K562 (cell line): ENCODE measurements around the gene HSF4. TPM values are rescaled to one million over a fixed set of nuclear protein-coding genes. Genes with fewer than 3 reads are reported as not detected.
A peak's percentile ranks its signal among the peaks of the same experiment; 100 is the strongest.

Experiments
- ATAC-seq: fragments of 200-7000 bp; cut with Tn5 transposase; 3 replicates; pipeline ENCODE4 v1.9.1; 2020; ENCODE audit warnings: moderate library complexity
- Bru-seq: library from RNA; stranded (reverse); fragments of 400-500 nt; gene quantifications from one replicate; lab custom pipeline; 2021; lab: Mats Ljungman, UMichigan
- BruChase-seq, 2 experiments: library from RNA; stranded (reverse); fragments of 400-500 nt; gene quantifications; one replicate each; lab custom pipeline; 2021; lab: Mats Ljungman, UMichigan
- BruUV-seq: library from RNA; stranded (reverse); fragments of 400-500 nt; replicated peaks from 2 replicates; lab custom pipeline; 2021; lab: Mats Ljungman, UMichigan
- CTCF ChIA-PET: fragments of 300-600 bp; formaldehyde crosslinking; extraction: SDS; loops from one replicate; lab custom pipeline; 2021; ENCODE audit warnings: low intra/inter-chr PET ratio; lab: Yijun Ruan, JAX
- POLR2A ChIA-PET: fragments of 300-600, 350-650 bp; sonication (Branson Sonifier 250); formaldehyde crosslinking; extraction: SDS; loops from one replicate; lab custom pipeline; 2021; ENCODE audit warnings: antibody characterized with exemption, inconsistent platforms; lab: Yijun Ruan, JAX
- DNase-seq, 4 experiments: peaks; one replicate each; pipeline versions ENCODE4 v3.0.0 to v3.0.0-alpha.2; 2011 to 2018; ENCODE audit warnings: low spot score in 3 of 4, mixed read lengths in 3 of 4; ENCODE audit errors: extremely low read depth in 1 of 4
- FAIRE-seq: peaks from 2 replicates; lab custom pipeline; 2011; peaks lifted over from hg19 to GRCh38; lab: Jason Lieb, UNC
- H2AFZ ChIP-seq: 2 replicates; pipeline ENCODE4 v1.6.0; 2011; ENCODE audit warnings: low read depth, low read length, control low read depth, inconsistent platforms
- H3K27ac ChIP-seq: fragments of 200-600 bp; 3 replicates; pipeline ENCODE4 v1.8.0; 2011; ENCODE audit warnings: low read depth, mild to moderate bottlenecking, control low read depth, inconsistent platforms, low read length, moderate library complexity, mixed read lengths; ENCODE audit errors: extremely low read depth
- H3K27me3 ChIP-seq, 2 experiments: fragments of 300-600 bp in 1 of 2; 2 replicates in 1 of 2; 3 replicates in 1 of 2; pipeline versions ENCODE4 v1.6.0 to v1.8.0; 2011; ENCODE audit warnings: inconsistent platforms in 2 of 2, low read length in 2 of 2, mild to moderate bottlenecking in 1 of 2, mixed read lengths in 1 of 2, moderate library complexity in 1 of 2; ENCODE audit not compliant: control insufficient read depth in 2 of 2, insufficient read depth in 2 of 2
- H3K36me3 ChIP-seq: fragments of 300-600 bp; 3 replicates; pipeline ENCODE4 v1.8.0; 2011; ENCODE audit warnings: mild to moderate bottlenecking, low read length, inconsistent platforms; ENCODE audit not compliant: control insufficient read depth, insufficient read depth
- H3K4me1 ChIP-seq, 2 experiments: fragments of 200-600 bp in 1 of 2; replicated peaks in 1 of 2; 2 replicates in 1 of 2; 3 replicates in 1 of 2; pipeline versions ENCODE4 v1.5.1 to v1.8.0; 2011; ENCODE audit warnings: inconsistent platforms in 2 of 2, low read length in 2 of 2, mild to moderate bottlenecking in 1 of 2, mixed read lengths in 1 of 2, moderate library complexity in 1 of 2; ENCODE audit not compliant: control insufficient read depth in 2 of 2, insufficient read depth in 2 of 2
- H3K4me2 ChIP-seq: 2 replicates; pipeline ENCODE4 v1.6.1; 2011; ENCODE audit warnings: low read length, control low read depth, inconsistent platforms, mixed read lengths; ENCODE audit not compliant: insufficient read depth
- H3K4me3 ChIP-seq: fragments of 200-600 bp; sonication (generic), shearing (Covaris generic); 2 replicates; pipeline ENCODE4 v1.5.1; 2016; ENCODE audit warnings: control low read depth, inconsistent platforms
- H3K79me2 ChIP-seq: fragments of 200-600 bp; 3 replicates; pipeline ENCODE4 v1.8.0; 2011; ENCODE audit warnings: low read length, inconsistent platforms; ENCODE audit not compliant: control insufficient read depth, insufficient read depth
- H3K9ac ChIP-seq, 2 experiments: 2 replicates each; pipeline versions ENCODE4 v1.6.0 to v1.6.1; 2011; ENCODE audit warnings: low read depth in 2 of 2, low read length in 2 of 2, control low read depth in 1 of 2, inconsistent platforms in 1 of 2, mild to moderate bottlenecking in 1 of 2, mixed read lengths in 1 of 2; ENCODE audit not compliant: insufficient read depth in 1 of 2
- H3K9me1 ChIP-seq: one replicate; pipeline ENCODE4 v1.6.0; 2011; ENCODE audit warnings: inconsistent platforms, mild to moderate bottlenecking, low read length, moderate library complexity; ENCODE audit not compliant: control insufficient read depth, insufficient read depth
- H3K9me3 ChIP-seq: replicated peaks from 2 replicates; pipeline ENCODE4 v1.5.1; 2011; ENCODE audit warnings: low read depth, low read length, inconsistent platforms; ENCODE audit not compliant: control insufficient read depth, insufficient read depth
- H4K20me1 ChIP-seq: replicated peaks from 2 replicates; pipeline ENCODE4 v1.6.1; 2011; ENCODE audit warnings: low read length, inconsistent platforms, mixed read lengths; ENCODE audit not compliant: control insufficient read depth, insufficient read depth
- CXXC5 ChIP-seq: fragments of 250-450 bp; sonication (Bioruptor Pico); IDR thresholded peaks from 2 replicates; pipeline ENCODE4 v1.8.0; 2022; ENCODE audit warnings: inconsistent platforms, mild to moderate bottlenecking, moderate library complexity
- HNRNPL ChIP-seq: fragments of 200-400 bp; formaldehyde crosslinking; IDR thresholded peaks from 2 replicates; pipeline ENCODE4 v1.6.1; 2017; ENCODE audit warnings: low read depth, mild to moderate bottlenecking, low read length
- POU5F1 ChIP-seq: fragments of 150-350 bp; IDR thresholded peaks from 2 replicates; pipeline ENCODE4 v1.6.1; 2014; ENCODE audit warnings: borderline replicate concordance, low read length, low read depth, mild to moderate bottlenecking; ENCODE audit not compliant: partially characterized antibody
- TGIF2 ChIP-seq: sonication (generic); formaldehyde crosslinking; IDR thresholded peaks from 2 replicates; pipeline ENCODE4 v1.8.1; 2022; ENCODE audit warnings: mild to moderate bottlenecking, missing genetic modification reagents, moderate library complexity
- YY1 ChIP-seq, 3 experiments: IDR thresholded peaks; 2 replicates each; pipeline ENCODE4 v1.6.1; 2011; ENCODE audit warnings: low read length in 2 of 3, mild to moderate bottlenecking in 2 of 3, moderate library complexity in 2 of 3, borderline replicate concordance in 1 of 3, control low read depth in 1 of 3, low read depth in 1 of 3; ENCODE audit not compliant: insufficient read depth in 3 of 3, insufficient replicate concordance in 2 of 3, control insufficient read depth in 1 of 3, insufficient read length in 1 of 3; ENCODE audit errors: extremely low read depth in 1 of 3
- WGBS: fragments of 100-300 bp; shearing (Covaris generic); methylation state at CpG from one replicate; pipeline ENCODE4 v1.1.6; 2016; ENCODE audit warnings: low coverage, mixed read lengths; ENCODE audit not compliant: insufficient coverage; ENCODE audit errors: missing lambda C conversion rate; 5-methylcytosine and 5-hydroxymethylcytosine counted together
- in situ Hi-C: fragments of 300-500 bp; cut with MboI; formaldehyde crosslinking; loops from 4 replicates; pipeline ENCODE4 v1.15.0; 2018; ENCODE audit warnings: inconsistent platforms, mixed read lengths
- intact Hi-C: fragments of 100-400 bp; cut with micrococcal nuclease; formaldehyde crosslinking; loops from 2 replicates; pipeline ENCODE4 v1.14.2; 2022
- long read RNA-seq, 3 experiments: library from polyadenylated mRNA in 2 of 3; library from RNA in 1 of 3; unstranded in 2 of 3; stranded (forward) in 1 of 3; transcript quantifications; one replicate each; pipeline ENCODE4 v2.0.0, GENCODE V29; 2019 to 2022
- polyA minus RNA-seq, 3 experiments: library from RNA; depleted of rRNA, polyadenylated mRNA; stranded (reverse); fragments of >200 nt; gene quantifications; 2 replicates each; pipeline ENCODE4 v1.2.3, GENCODE V29; 2011
- polyA plus RNA-seq, 8 experiments: library from polyadenylated mRNA; depleted of rRNA in 4 of 8; stranded (reverse) in 5 of 8; unstranded in 3 of 8; fragments of >200 nt; fragmentation: Nextera tagmentation in 2 of 8; fragmentation: Illumina TruSeq in 1 of 8; extraction: Ambion mirVana in 2 of 8; extraction: Trizol in 1 of 8; gene quantifications; 2 replicates each; pipeline versions ENCODE4 v1.2.1 to v1.2.3, GENCODE V29; 2011 to 2014; ENCODE audit warnings: inconsistent platforms in 1 of 8, missing spikeins in 1 of 8
- total RNA-seq, 7 experiments: library from RNA; depleted of rRNA in 6 of 7; stranded (reverse); fragments of >200 nt in 6 of 7; fragmentation: Illumina TruSeq in 2 of 7; extraction: Trizol in 2 of 7; gene quantifications; 2 replicates each; pipeline versions ENCODE4 v1.2.1 to v1.2.3, GENCODE V29; 2011 to 2021; ENCODE audit warnings: low replicate concordance in 1 of 7
- TF ChIP-seq, protein P1 (sequence below): sonication (generic); formaldehyde crosslinking; IDR thresholded peaks from 2 replicates; pipeline ENCODE4 v1.4.0; 2020; ENCODE audit warnings: mild to moderate bottlenecking, missing genetic modification reagents
- TF ChIP-seq, protein P2 (sequence below), 3 experiments: IDR thresholded peaks in 2 of 3; conservative IDR thresholded peaks in 1 of 3; 2 replicates each; pipeline ENCODE4 v1.5.1; 2011 to 2012; ENCODE audit warnings: low read length in 3 of 3, mild to moderate bottlenecking in 3 of 3, control low read depth in 2 of 3, improper control_type of control experiment in 1 of 3, inconsistent platforms in 1 of 3, low read depth in 1 of 3, mixed read lengths in 1 of 3, moderate library complexity in 1 of 3; ENCODE audit not compliant: insufficient read depth in 2 of 3
- TF ChIP-seq, protein P3 (sequence below): sonication (generic); formaldehyde crosslinking; IDR thresholded peaks from 2 replicates; pipeline ENCODE4 v1.5.0; 2020; ENCODE audit warnings: missing genetic modification reagents

Gene HSF4, protein sequence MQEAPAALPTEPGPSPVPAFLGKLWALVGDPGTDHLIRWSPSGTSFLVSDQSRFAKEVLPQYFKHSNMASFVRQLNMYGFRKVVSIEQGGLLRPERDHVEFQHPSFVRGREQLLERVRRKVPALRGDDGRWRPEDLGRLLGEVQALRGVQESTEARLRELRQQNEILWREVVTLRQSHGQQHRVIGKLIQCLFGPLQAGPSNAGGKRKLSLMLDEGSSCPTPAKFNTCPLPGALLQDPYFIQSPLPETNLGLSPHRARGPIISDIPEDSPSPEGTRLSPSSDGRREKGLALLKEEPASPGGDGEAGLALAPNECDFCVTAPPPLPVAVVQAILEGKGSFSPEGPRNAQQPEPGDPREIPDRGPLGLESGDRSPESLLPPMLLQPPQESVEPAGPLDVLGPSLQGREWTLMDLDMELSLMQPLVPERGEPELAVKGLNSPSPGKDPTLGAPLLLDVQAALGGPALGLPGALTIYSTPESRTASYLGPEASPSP
- total RNA-seq (2011; cell fraction: chromatin; rRNA removed; ENCODE audit: low replicate concordance), result 143 and 358 TPM in 2 replicates
- 185 and 204 TPM in 2 replicates for total RNA-seq (2011; cell fraction: nucleolus; rRNA removed)
- 149 and 156 TPM in 2 replicates for total RNA-seq (2011; cell fraction: nucleoplasm; rRNA removed)
- total RNA-seq (2014; rRNA removed) (8.3 and 13.2 TPM in 2 replicates), total RNA-seq (2014; rRNA removed; fragmentation: Illumina TruSeq; extraction: Trizol) (3.4 and 5.3 TPM in 2 replicates), total RNA-seq (2015; rRNA removed; fragmentation: Illumina TruSeq; extraction: Trizol) (9.7 and 9.8 TPM in 2 replicates), total RNA-seq (2021) (22.6 and 25.2 TPM in 2 replicates), polyA plus RNA-seq (2011; rRNA removed) (7.3 and 19.2 TPM in 2 replicates), polyA plus RNA-seq (2014; fragmentation: Illumina TruSeq; extraction: Trizol) (9.2 and 12.8 TPM in 2 replicates), polyA plus RNA-seq (2014; fragmentation: Nextera tagmentation; extraction: Ambion mirVana) (under 1 TPM in 1 of 2 experiments, not detected in 1; 0.50 TPM), polyA plus RNA-seq (2014; rRNA removed) (21.4 and 35.4 TPM in 2 replicates), polyA minus RNA-seq (2011; rRNA and poly(A)+ RNA removed) (1.5 and 4.8 TPM in 2 replicates), Bru-seq, nascent RNA (percentile 59 among the genes with signal in this experiment), BruChase-seq, experiment 1, labeled RNA remaining after a 2-hour chase (percentile 52 among the genes with signal in this experiment), BruChase-seq, experiment 2, labeled RNA remaining after a 6-hour chase (percentile 61 among the genes with signal in this experiment)
- polyA plus RNA-seq (2011; cell fraction: cytosol; rRNA removed), result 8.5 and 10.2 TPM in 2 replicates
- 197 and 252 TPM in 2 replicates for polyA plus RNA-seq (2011; cell fraction: nucleus; rRNA removed)
- polyA plus RNA-seq (2012), result 28.8 and 44.0 TPM in 2 replicates
- 3.6 and 5.6 TPM in 2 replicates for polyA minus RNA-seq (2011; cell fraction: cytosol; rRNA and poly(A)+ RNA removed)
- polyA minus RNA-seq (2011; cell fraction: nucleus; rRNA and poly(A)+ RNA removed), result 25.0 and 38.5 TPM in 2 replicates
- long read RNA-seq, experiment 1, partial matches to known transcripts, result 3 of 4 reads
- long read RNA-seq, experiment 1, other reads (novel, unspliced or antisense), result 1 of 4 reads
- long read RNA-seq, experiment 2, partial matches to known transcripts, result 1 of 3 reads
- long read RNA-seq, experiment 2, other reads (novel, unspliced or antisense), result 2 of 3 reads
- long read RNA-seq, experiment 3, partial matches to known transcripts, result 1 of 2 reads
- long read RNA-seq, experiment 3, other reads (novel, unspliced or antisense), result 0 of 2 reads

DNA sequence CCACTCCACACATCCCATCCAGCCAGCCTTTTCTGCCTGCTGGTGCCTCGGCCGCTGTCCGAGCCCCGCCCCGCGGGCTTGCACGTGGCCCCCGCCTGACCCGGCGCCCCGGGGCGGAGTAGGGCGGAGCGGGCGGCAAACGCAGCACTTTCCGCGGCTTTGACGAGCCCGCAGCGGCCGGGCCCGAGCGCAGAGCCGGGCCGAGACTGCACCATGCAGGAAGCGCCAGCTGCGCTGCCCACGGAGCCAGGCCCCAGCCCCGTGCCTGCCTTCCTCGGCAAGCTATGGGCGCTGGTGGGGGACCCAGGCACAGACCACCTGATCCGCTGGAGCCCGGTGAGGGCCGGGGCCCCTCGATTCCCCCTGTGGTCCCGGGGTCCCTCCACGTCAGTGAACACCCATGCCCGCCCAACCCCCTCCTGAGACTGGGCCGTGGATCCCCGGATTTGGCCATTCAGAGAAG, at the start of gene HSF4:
TSS of gene HSF4 (plus strand) at position 147 of the 463 bp plus-strand sequence. CDS start at position 214, 67 bp downstream.
- ChIA-PET POLR2A (no interaction called here), CTCF (interaction anchor here (0.7 kb wide), 1 partner anchor 14 kb away, joined by 4 read pairs; the partner anchor contains the start of gene B3GNT9)
- Histone ChIP-seq H3K27me3 (no peaks in the 10 kb centered on the region), H3K9me1 (no peaks in the 10 kb centered on the region), H2AFZ (peak within 1 kb of the TSS; percentile 86), H4K20me1 (no peaks in the 10 kb centered on the region), H3K36me3 (peaks cover 13% of the 10 kb centered on the region; the same call in 2 of the 3 replicates), H3K9me3 (no peaks in the 10 kb centered on the region), H3K4me1 (peaks cover 14 to 84% of the 10 kb centered on the region in 2 experiments), H3K27ac (peak within 1 kb of the TSS; percentile 82), H3K79me2 (peaks cover 18% of the 10 kb centered on the region), H3K9ac (peak within 1 kb of the TSS; percentile 76 to 95), H3K4me3 (peak within 1 kb of the TSS; percentile 34), H3K4me2 (peak within 1 kb of the TSS; percentile 54)
- peak; percentile 82 for ATAC-seq
- peak; percentile 79 to 87 (median 84) for DNase-seq
- 3% methylated on average over 36 of the region's 41 CpGs for WGBS
- intact Hi-C loops, result no loop called here
- BruUV-seq, result no TSS peak
- FAIRE-seq, result peak; percentile 60
- in situ Hi-C loops, result loop anchor here (25.0 kb wide), 1 partner anchor 202 kb away; the partner anchor contains the start of gene CES3
- TF ChIP-seq CXXC5 (peak; percentile 92), POU5F1 (no peak), TGIF2 (CRISPR knock-in tag) (peak; percentile 63; the same call in 1 of the 2 replicates), HNRNPL (peak; percentile 76; the same call in 1 of the 2 replicates), YY1 (IDR thresholded peaks at IDR 0.05; ENCODE audit: borderline replicate concordance in 1 of 3, control insufficient read depth in 1 of 3, extremely low read depth in 1 of 3, insufficient read depth in 3 of 3, insufficient read length in 1 of 3, insufficient replicate concordance in 2 of 3, low read depth in 1 of 3, low read length in 2 of 3) (peak in 1 of 3 experiments; percentile 40)
- TF ChIP-seq, protein P1, sequence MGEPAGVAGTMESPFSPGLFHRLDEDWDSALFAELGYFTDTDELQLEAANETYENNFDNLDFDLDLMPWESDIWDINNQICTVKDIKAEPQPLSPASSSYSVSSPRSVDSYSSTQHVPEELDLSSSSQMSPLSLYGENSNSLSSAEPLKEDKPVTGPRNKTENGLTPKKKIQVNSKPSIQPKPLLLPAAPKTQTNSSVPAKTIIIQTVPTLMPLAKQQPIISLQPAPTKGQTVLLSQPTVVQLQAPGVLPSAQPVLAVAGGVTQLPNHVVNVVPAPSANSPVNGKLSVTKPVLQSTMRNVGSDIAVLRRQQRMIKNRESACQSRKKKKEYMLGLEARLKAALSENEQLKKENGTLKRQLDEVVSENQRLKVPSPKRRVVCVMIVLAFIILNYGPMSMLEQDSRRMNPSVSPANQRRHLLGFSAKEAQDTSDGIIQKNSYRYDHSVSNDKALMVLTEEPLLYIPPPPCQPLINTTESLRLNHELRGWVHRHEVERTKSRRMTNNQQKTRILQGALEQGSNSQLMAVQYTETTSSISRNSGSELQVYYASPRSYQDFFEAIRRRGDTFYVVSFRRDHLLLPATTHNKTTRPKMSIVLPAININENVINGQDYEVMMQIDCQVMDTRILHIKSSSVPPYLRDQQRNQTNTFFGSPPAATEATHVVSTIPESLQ (CRISPR knock-in tag), result no peak
- TF ChIP-seq, protein P2, sequence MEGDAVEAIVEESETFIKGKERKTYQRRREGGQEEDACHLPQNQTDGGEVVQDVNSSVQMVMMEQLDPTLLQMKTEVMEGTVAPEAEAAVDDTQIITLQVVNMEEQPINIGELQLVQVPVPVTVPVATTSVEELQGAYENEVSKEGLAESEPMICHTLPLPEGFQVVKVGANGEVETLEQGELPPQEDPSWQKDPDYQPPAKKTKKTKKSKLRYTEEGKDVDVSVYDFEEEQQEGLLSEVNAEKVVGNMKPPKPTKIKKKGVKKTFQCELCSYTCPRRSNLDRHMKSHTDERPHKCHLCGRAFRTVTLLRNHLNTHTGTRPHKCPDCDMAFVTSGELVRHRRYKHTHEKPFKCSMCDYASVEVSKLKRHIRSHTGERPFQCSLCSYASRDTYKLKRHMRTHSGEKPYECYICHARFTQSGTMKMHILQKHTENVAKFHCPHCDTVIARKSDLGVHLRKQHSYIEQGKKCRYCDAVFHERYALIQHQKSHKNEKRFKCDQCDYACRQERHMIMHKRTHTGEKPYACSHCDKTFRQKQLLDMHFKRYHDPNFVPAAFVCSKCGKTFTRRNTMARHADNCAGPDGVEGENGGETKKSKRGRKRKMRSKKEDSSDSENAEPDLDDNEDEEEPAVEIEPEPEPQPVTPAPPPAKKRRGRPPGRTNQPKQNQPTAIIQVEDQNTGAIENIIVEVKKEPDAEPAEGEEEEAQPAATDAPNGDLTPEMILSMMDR (IDR thresholded peaks at IDR 0.05 in 2 of 3, conservative IDR thresholded peaks at IDR 0.05 in 1 of 3; ENCODE audit: insufficient read depth in 2 of 3, low read depth in 1 of 3, low read length in 3 of 3), result no peak
- TF ChIP-seq, protein P3, sequence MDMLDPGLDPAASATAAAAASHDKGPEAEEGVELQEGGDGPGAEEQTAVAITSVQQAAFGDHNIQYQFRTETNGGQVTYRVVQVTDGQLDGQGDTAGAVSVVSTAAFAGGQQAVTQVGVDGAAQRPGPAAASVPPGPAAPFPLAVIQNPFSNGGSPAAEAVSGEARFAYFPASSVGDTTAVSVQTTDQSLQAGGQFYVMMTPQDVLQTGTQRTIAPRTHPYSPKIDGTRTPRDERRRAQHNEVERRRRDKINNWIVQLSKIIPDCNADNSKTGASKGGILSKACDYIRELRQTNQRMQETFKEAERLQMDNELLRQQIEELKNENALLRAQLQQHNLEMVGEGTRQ (CRISPR knock-in tag), result peak; percentile 61
